ENCODE results near the gene BCAT1. TPM values are rescaled to one million over a fixed set of nuclear protein-coding genes. Genes with fewer than 3 reads are reported as not detected.

BCAT1 gene
- total RNA-seq, 4 donors from 2014 or later = 0.80 to 14.0 (median 3.9) TPM

GRCh38 chr12:24833513-24833912 lies 115.4 kb downstream of the BCAT1 start:
- intact Hi-C loops (cut with DNase I; ENCODE audit: low total_unique reads) (no loop called here), in situ Hi-C loops (cut with MboI; ENCODE audit: low pct_ligation_motif_present in 1 of 4, low pct_unique_long_range_greater_than_20kb in 1 of 4, low sequenced_read_pairs in 3 of 4) (loop anchor here in 2 of 4 donors (25.0 kb wide), 1 partner anchor 1621 kb away; no protein-coding TSS in a partner anchor)
- H3K4me1 ChIP-seq = peaks cover 0 to 7% (median 6%) of the 10 kb centered on the region in 4 donors
- no peak overlapping the region for H3K4me3 ChIP-seq
- no peaks in the 10 kb centered on the region for H3K36me3 ChIP-seq
- H3K9me3 ChIP-seq = no peaks in the 10 kb centered on the region
- WGBS, 2 donors (ENCODE audit: low coverage in 1 of 2) = 79 to 88% methylated on average over 2 to 3 of the region's 3 CpGs
- TF ChIP-seq CTCF (IDR thresholded peaks at IDR 0.05) = no peak
- TF ChIP-seq POLR2A (IDR thresholded peaks at IDR 0.05) = no peak
- TF ChIP-seq EP300 (IDR thresholded peaks at IDR 0.05; ENCODE audit: low read depth) = no peak
- TF ChIP-seq POLR2AphosphoS5 (IDR thresholded peaks at IDR 0.05) = no peak
- H3K27me3 ChIP-seq = no peaks in the 10 kb centered on the region
- no peak for DNase-seq
- no peak overlapping the region for H3K27ac ChIP-seq

DNA sequence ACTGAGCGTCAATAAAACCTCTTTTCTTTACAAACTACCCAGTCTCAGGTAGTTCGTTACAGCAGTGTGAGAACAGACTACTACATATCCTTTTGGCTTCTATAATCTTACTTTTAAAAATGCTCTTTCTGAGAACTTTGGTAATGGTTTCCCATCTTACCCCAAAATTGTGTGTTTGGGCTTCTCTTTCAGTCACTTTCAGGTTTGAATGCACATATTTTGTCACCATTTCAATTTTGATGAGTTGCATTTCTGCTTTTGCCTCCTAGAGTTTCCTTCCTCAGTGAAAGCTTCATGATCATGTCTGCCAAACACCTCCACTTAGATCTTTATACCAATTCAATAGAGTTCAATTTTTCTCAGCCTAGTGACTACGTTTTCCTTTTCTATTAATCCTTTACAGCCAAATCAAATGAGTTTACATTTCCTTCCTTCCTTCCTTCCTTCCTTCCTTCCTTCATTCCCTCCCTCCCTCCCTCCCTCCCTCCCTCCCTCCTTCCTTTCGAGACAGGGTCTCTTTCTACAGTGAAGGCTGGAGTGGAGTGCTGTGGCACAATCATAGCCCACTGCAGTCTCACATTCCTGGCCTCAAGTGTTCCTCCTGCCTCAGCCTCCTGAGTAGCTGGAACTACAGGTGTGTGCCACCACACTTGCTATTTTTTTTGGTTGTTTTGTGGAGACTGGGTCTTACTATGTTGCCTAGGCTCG lies 124.9 kb downstream of the BCAT1 start:
- no peaks in the 10 kb centered on the region for H3K4me1 ChIP-seq
- no peak for TF ChIP-seq EP300 (IDR thresholded peaks at IDR 0.05; ENCODE audit: low read depth)
- no peak for TF ChIP-seq POLR2AphosphoS5 (IDR thresholded peaks at IDR 0.05)
- no peak for TF ChIP-seq POLR2A (IDR thresholded peaks at IDR 0.05)
- TF ChIP-seq CTCF (IDR thresholded peaks at IDR 0.05) = no peak
- in situ Hi-C loops (cut with MboI; ENCODE audit: low pct_ligation_motif_present in 1 of 4, low pct_unique_long_range_greater_than_20kb in 1 of 4, low sequenced_read_pairs in 3 of 4) (no loop called here), intact Hi-C loops (cut with DNase I; ENCODE audit: low total_unique reads) (no loop called here)
- no peak overlapping the region for H3K4me3 ChIP-seq
- no peaks in the 10 kb centered on the region for H3K9me3 ChIP-seq
- no peaks in the 10 kb centered on the region for H3K36me3 ChIP-seq
- H3K27me3 ChIP-seq = no peaks in the 10 kb centered on the region
- no peak overlapping the region for H3K27ac ChIP-seq
- DNase-seq = no peak
- 64 to 67% methylated on average over 4 to 5 of the region's 5 CpGs for WGBS, 2 donors (ENCODE audit: low coverage in 1 of 2)

DNA sequence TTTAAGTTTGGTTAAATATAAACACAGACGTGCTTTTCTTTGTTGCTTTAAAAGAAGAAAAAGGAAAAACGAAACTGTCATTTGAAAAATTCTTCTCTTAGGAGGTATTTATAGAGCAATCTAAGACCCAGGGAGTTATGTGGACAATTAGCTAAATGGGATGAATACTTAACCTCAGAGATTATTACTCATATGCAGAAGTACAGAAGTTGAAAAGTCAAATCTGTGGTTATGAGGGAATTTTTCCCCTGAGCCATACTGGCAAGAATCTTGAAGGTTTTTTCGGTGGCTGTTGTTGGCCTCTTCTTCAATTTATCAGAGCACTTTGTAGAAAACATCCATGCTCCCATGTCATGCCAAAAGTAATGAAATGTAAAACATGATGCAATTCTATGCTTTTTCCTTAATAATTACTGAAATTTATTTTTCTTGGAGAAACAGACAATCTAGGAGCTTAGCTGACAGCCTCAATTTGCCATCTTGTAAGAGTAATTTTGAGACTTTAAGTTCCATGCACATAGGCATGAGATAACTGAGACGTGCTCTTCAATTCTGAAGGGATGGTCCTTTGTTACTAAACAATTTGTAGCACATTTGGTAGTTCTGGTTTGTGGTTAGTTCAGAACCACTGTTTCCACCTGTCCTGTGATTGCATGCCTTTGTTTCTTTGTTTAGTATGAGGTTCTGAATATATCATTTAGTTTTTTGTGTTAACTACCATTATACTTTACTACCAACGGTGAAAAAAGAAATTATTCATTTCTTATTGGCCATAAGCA lies 126.6 kb downstream of the BCAT1 start:
- H3K4me3 ChIP-seq = no peak overlapping the region
- no peaks in the 10 kb centered on the region for H3K4me1 ChIP-seq
- no peaks in the 10 kb centered on the region for H3K36me3 ChIP-seq
- no peaks in the 10 kb centered on the region for H3K27me3 ChIP-seq
- no peak for TF ChIP-seq POLR2A (IDR thresholded peaks at IDR 0.05)
- H3K9me3 ChIP-seq = no peaks in the 10 kb centered on the region
- WGBS, 2 donors (ENCODE audit: low coverage in 1 of 2) = 57 to 75% methylated on average over 5 of the region's 5 CpGs
- no peak overlapping the region for H3K27ac ChIP-seq
- no peak for DNase-seq
- in situ Hi-C loops (cut with MboI; ENCODE audit: low pct_ligation_motif_present in 1 of 4, low pct_unique_long_range_greater_than_20kb in 1 of 4, low sequenced_read_pairs in 3 of 4) (no loop called here), intact Hi-C loops (cut with DNase I; ENCODE audit: low total_unique reads) (no loop called here)

GRCh38 chr12:24821691-24822090 lies 127.2 kb downstream of the BCAT1 start:
- Histone ChIP-seq H3K4me1 (no peaks in the 10 kb centered on the region), H3K4me3 (no peak overlapping the region), H3K27me3 (no peaks in the 10 kb centered on the region), H3K36me3 (no peaks in the 10 kb centered on the region), H3K27ac (no peak overlapping the region), H3K9me3 (no peaks in the 10 kb centered on the region)
- no peak for DNase-seq
- intact Hi-C loops (cut with DNase I; ENCODE audit: low total_unique reads) = no loop called here
- WGBS, 2 donors (ENCODE audit: low coverage in 1 of 2) = 64 to 78% methylated on average over 2 to 3 of the region's 3 CpGs
- no peak for TF ChIP-seq POLR2AphosphoS5 (IDR thresholded peaks at IDR 0.05)
- TF ChIP-seq EP300 (IDR thresholded peaks at IDR 0.05; ENCODE audit: low read depth) = no peak
- no peak for TF ChIP-seq CTCF (IDR thresholded peaks at IDR 0.05)
- TF ChIP-seq POLR2A (IDR thresholded peaks at IDR 0.05) = no peak
- in situ Hi-C loops (cut with MboI; ENCODE audit: low pct_ligation_motif_present in 1 of 4, low pct_unique_long_range_greater_than_20kb in 1 of 4, low sequenced_read_pairs in 3 of 4) = no loop called here

Measured in transverse colon (tissue), 4 donors.